ENCODE measurements around the gene TRIM38.

GRCh38 chr6:25930532-25931410 lies 31.8 kb upstream of the TRIM38 start, which contains the start of gene SLC17A2:
- TF ChIP-seq CTCF (IDR thresholded peaks at IDR 0.05), result no peak
- no peak for TF ChIP-seq POLR2A (IDR thresholded peaks at IDR 0.05)
